Epithelial cell of esophagus (primary cell): ENCODE measurements around the gene MR1.
"Not testable (repeated sequence)": the region's sequence is repeated elsewhere in the genome, so short reads cannot be mapped to it uniquely, and the experiment has no call there.

Experiments used
- DNase-seq: peaks from one replicate; pipeline ENCODE4 v3.0.0; 2010; ENCODE audit warnings: low read depth
- H3K4me3 ChIP-seq: 2 replicates; pipeline ENCODE4 v1.5.1; 2011; ENCODE audit warnings: mild to moderate bottlenecking, low read length, control low read depth
- TF ChIP-seq, protein P1 (sequence below): IDR thresholded peaks from 2 replicates; pipeline ENCODE4 v1.5.1; 2011; ENCODE audit warnings: low read depth, mild to moderate bottlenecking, low read length, control low read depth, inconsistent platforms; ENCODE audit not compliant: insufficient read depth; ENCODE audit errors: missing control alignments

The MR1 gene

DNA sequence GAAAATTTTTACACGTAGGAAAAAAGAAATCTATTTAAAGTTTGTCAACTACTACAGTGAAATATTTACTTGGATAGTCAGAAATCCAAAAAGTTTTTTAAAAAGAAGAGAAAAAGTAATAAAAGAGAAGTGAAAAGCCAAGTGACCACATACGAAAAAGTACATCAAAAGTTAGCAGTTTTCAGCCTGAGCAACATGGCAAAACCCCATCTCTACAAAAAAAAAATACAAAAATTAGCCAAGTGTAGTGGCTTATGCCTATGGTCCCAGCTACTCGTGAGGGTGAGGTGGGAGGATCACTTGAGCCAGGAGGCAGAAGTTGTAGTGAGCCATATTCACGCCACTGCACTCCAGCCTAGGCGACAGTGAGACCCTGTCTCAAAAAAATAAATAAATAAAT lies 5.2 kb upstream of the MR1 start:
- TF ChIP-seq, protein P1, sequence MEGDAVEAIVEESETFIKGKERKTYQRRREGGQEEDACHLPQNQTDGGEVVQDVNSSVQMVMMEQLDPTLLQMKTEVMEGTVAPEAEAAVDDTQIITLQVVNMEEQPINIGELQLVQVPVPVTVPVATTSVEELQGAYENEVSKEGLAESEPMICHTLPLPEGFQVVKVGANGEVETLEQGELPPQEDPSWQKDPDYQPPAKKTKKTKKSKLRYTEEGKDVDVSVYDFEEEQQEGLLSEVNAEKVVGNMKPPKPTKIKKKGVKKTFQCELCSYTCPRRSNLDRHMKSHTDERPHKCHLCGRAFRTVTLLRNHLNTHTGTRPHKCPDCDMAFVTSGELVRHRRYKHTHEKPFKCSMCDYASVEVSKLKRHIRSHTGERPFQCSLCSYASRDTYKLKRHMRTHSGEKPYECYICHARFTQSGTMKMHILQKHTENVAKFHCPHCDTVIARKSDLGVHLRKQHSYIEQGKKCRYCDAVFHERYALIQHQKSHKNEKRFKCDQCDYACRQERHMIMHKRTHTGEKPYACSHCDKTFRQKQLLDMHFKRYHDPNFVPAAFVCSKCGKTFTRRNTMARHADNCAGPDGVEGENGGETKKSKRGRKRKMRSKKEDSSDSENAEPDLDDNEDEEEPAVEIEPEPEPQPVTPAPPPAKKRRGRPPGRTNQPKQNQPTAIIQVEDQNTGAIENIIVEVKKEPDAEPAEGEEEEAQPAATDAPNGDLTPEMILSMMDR = no peak
- H3K4me3 ChIP-seq = no peak overlapping the region
- DNase-seq = no peak

DNA sequence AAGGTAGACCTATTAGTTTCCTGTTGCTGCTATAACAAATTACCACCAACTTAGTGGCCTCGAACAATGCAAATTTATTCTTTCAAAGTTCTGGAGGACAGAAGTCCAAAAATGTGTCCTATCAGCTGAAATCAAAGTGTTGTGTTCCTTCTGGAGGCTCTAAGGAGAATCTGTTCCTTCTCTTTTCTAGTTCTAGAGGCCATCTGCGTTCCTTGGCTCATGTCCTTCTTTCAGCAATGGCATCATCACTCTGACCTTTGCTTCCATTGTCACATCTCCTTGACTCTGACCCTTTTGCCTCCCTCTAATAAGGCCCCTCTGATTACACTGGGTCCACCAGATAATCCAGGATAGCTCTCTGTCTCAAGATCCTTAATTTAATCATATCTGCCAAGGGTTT lies 1.2 kb upstream of the MR1 start:
- no peak for DNase-seq
- TF ChIP-seq, protein P1 = no peak
- H3K4me3 ChIP-seq = no peak overlapping the region

DNA sequence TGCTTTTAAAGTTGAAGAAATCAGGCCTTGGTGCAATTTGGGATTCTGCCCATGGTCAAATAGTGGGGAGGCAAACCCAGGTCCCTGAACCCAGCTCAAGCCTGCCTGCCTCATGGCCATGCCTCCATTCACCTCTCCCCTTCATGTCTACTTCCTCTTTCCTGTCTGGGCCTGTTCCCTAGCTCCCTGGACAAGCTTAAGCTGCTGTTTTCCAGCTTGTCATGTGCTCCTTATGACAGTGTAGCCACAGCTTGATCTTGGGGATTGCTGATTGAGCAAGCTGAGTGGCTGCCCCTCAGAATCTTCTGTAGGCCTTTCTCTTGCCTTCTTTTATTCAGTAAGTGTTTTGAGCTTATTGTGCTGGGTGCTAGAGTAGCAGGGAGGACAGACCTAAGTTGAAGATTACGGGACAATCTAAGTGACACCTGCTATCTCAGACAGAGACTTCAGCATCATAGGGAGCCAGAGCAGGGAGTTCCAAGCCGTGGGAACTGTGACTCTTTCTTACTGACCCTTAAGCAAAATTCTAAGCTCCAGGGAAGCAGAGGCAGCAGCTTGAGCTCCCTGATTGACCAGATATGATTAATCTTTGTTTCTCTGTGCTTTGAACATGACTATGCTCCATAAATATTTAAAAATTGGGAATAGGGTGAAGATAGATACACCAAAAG lies 520 bp upstream of the MR1 start:
- TF ChIP-seq, protein P1 = no peak
- DNase-seq = peak; percentile 94
- H3K4me3 ChIP-seq = peak overlapping the region; percentile 74

DNA sequence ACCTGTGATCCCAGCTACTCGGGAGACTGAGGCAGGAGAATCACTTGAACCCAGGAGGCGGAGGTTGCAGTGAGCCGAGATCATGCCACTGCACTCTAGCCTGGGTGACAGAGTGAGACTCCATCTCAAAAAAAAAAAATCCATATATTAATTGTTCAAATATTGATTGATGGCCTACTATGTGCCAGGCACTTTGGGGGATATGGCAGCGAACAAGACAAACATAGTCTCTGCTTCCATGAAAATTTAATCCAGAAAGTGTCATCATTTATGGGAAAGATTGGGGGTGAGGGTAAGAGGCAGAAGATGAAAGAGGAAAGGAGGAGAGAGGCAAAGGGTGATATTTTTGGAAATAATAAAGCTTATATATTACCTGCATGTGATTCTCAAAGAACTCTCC lies 1.4 kb downstream of the MR1 start:
- H3K4me3 ChIP-seq, DNase-seq: not testable (repeated sequence)

DNA sequence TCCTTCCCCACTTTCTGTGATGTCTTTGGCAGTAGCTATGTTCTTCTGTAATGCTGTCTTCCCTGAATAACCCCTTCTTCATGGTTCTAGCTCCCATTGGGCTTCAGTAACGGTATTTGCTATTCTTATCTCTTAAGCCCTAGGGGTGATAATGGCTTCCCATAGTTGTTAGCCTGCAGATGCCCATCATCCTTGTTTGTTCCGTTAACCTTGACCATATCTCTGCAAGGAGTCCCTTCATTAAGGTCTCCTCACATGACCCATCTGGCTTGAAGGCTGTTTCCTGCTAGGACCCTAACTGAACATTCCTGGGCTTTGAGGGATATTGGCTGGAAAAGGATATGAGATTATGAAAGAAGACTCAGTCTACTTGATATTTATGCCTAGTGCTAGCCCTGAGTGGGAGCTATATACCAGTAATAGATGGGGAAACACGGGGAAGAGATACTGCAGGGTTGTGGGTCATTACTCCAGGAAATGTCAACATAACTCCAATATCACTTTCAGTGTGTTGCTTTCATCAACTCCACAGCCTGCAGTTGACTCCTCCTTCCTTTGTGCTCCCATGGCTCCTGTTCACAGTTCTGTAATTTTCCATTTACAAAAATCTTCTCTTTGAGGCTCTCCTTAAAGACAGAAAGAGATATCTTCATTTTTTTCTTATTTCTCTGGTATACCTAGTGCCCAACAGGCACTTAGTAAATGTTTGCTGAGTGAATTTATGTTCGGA lies 2.5 kb downstream of the MR1 start:
- no peak for DNase-seq
- H3K4me3 ChIP-seq = no peak overlapping the region
- TF ChIP-seq, protein P1 = no peak

DNA sequence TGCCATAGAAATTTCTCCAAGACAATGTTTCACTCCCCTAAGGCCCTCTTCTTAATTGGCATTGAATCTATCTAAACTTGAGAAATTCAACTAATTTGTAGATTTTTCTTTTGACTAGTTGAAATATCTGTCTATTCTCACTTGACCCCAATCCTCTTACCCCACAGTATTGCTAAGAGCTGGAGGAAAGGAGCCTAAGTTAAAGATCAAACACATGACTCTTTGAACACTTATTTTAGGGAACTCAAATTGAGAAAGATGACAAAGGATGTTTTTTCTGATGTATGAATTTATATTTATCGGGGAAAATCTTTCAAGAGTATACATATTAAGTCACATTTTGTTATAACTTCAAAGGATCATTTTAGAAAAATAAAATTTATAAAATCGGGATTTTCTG lies 3.6 kb downstream of the MR1 start:
- H3K4me3 ChIP-seq = no peak overlapping the region
- TF ChIP-seq, protein P1 = no peak
- DNase-seq = no peak

DNA sequence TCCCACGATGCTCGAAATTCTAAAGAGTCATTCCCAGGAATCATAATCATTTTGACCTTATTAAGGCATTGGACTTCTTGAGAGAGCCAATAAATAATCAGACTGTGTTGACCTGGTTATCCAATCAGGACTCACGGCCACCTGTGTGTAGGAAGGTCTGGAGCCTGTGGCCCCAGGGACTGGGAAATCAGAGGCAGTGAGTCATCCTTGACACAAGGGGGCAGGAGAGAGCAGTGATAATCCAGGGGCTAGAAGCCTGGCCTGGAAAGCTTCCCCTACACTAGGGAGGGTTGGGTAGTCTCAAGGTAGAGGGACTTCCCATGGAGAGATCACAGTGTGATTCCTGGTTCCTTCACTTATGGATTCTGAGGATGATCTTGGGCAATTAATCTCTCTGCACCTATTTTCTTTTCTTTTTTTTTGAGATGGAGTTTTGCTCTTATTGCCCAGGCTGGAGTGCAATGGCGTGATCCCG lies 4.7 kb downstream of the MR1 start:
- TF ChIP-seq, protein P1 = peak; percentile 87
- no peak overlapping the region for H3K4me3 ChIP-seq
- DNase-seq = peak; percentile 85
